Cardiac muscle cell (in vitro differentiated cells and primary cell): Measurements from ENCODE around the gene NHLRC4. TPM values are rescaled to one million over a fixed set of nuclear protein-coding genes. Genes with fewer than 3 reads are reported as not detected.
"Not testable (repeated sequence)": the region's sequence is repeated elsewhere in the genome, so short reads cannot be mapped to it uniquely, and the experiment has no call there.

Experiments
- DNase-seq, 2 donors: peaks; one replicate each; pipeline versions ENCODE4 v3.0.0 to v3.0.0-alpha.2; 2010 to 2017; ENCODE audit warnings: low read depth in 1 of 2, low spot score in 1 of 2
- H3K27ac ChIP-seq: fragments of 200-600 bp; sonication (generic); 2 replicates; pipeline ENCODE4 v1.5.1; 2016
- H3K27me3 ChIP-seq: fragments of 200-600 bp; sonication (generic); 2 replicates; pipeline ENCODE4 v1.6.0; 2016; ENCODE audit warnings: control low read depth
- H3K36me3 ChIP-seq: fragments of 200-600 bp; sonication (generic); 2 replicates; pipeline ENCODE4 v1.5.1; 2016; ENCODE audit warnings: control low read depth
- H3K4me1 ChIP-seq: fragments of 200-600 bp; sonication (generic); 2 replicates; pipeline ENCODE4 v1.8.1; 2017; ENCODE audit warnings: low read depth, mild to moderate bottlenecking, mixed run types
- H3K4me3 ChIP-seq: fragments of 200-600 bp; sonication (generic); 2 replicates; pipeline ENCODE4 v1.5.1; 2016; ENCODE audit warnings: mild to moderate bottlenecking
- H3K9me3 ChIP-seq: fragments of 200-600 bp; sonication (generic); 2 replicates; pipeline ENCODE4 v1.5.1; 2017; ENCODE audit warnings: low read depth, mild to moderate bottlenecking, control low read depth
- polyA plus RNA-seq: library from polyadenylated mRNA; unstranded; fragments of >200 nt; fragmentation: Nextera tagmentation; extraction: Ambion mirVana; gene quantifications from 2 replicates; pipeline ENCODE4 v1.2.1, GENCODE V29; 2016
- total RNA-seq: library from RNA; depleted of rRNA; stranded (reverse); fragments of >200 nt; gene quantifications from 2 replicates; pipeline ENCODE4 v1.2.3, GENCODE V29; 2016
- TF ChIP-seq, protein P1 (sequence below): IDR thresholded peaks from 2 replicates; pipeline ENCODE4 v1.5.1; 2012; ENCODE audit warnings: low read depth, mild to moderate bottlenecking, low read length

NHLRC4 gene
- total and polyA plus RNA-seq, 2 experiments from 2014 or later, result 2.6 to 3.6 TPM

DNA sequence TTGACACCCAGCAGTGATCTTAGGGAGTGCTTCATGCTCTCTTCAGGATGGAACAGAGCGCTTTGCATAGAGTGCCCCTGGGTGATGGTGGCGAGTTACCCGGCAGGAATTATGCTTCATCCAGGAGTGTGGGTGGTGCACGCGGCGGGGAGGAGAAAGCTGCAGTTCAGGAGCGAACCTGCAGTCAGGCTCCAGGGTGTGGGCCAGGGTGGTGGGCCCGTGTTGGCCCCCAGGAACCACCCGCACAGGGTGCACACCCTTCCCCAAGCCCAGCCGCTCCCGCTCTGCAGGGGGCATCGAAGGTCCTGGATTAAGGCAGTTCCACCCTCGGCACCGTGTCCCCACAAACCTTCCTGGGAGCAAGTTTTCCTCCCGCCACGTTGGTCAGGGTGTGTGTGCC is 27.0 kb downstream of the NHLRC4 start:
- H3K27me3 ChIP-seq, result no peaks in the 10 kb centered on the region
- no peak overlapping the region for H3K4me3 ChIP-seq
- H3K36me3 ChIP-seq, result no peaks in the 10 kb centered on the region
- TF ChIP-seq, protein P1, sequence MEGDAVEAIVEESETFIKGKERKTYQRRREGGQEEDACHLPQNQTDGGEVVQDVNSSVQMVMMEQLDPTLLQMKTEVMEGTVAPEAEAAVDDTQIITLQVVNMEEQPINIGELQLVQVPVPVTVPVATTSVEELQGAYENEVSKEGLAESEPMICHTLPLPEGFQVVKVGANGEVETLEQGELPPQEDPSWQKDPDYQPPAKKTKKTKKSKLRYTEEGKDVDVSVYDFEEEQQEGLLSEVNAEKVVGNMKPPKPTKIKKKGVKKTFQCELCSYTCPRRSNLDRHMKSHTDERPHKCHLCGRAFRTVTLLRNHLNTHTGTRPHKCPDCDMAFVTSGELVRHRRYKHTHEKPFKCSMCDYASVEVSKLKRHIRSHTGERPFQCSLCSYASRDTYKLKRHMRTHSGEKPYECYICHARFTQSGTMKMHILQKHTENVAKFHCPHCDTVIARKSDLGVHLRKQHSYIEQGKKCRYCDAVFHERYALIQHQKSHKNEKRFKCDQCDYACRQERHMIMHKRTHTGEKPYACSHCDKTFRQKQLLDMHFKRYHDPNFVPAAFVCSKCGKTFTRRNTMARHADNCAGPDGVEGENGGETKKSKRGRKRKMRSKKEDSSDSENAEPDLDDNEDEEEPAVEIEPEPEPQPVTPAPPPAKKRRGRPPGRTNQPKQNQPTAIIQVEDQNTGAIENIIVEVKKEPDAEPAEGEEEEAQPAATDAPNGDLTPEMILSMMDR, result no peak
- H3K9me3 ChIP-seq, result no peaks in the 10 kb centered on the region
- H3K27ac ChIP-seq, result no peak overlapping the region
- no peak for DNase-seq
- H3K4me1 ChIP-seq, result peaks cover 6% of the 10 kb centered on the region

DNA sequence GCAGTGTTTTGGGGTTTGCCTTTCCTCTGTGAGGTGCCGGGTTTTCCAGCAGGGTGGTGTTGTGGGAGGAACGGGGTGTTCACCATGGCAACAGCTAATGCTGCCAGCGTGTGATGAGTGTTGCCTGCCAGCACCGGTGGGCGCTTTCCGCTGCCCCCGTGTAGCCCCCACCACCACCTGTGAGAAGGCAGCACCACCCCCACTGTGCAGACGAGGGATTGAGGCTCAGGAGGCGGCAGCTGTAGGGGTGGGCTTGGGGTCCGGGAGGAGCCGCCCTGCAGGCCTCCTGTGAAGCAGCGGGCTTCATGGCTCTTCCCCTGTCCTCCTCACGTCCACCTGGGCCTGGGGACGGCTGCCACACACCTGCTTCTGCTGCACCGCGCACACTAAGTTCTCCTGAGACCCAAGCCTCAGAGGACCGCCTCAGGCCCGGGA is 28.3 kb downstream of the NHLRC4 start:
- no peak overlapping the region for H3K4me3 ChIP-seq
- no peaks in the 10 kb centered on the region for H3K9me3 ChIP-seq
- TF ChIP-seq, protein P1, result no peak
- peaks cover 6% of the 10 kb centered on the region for H3K4me1 ChIP-seq
- H3K27me3 ChIP-seq, result no peaks in the 10 kb centered on the region
- DNase-seq, result no peak
- no peaks in the 10 kb centered on the region for H3K36me3 ChIP-seq
- no peak overlapping the region for H3K27ac ChIP-seq

DNA sequence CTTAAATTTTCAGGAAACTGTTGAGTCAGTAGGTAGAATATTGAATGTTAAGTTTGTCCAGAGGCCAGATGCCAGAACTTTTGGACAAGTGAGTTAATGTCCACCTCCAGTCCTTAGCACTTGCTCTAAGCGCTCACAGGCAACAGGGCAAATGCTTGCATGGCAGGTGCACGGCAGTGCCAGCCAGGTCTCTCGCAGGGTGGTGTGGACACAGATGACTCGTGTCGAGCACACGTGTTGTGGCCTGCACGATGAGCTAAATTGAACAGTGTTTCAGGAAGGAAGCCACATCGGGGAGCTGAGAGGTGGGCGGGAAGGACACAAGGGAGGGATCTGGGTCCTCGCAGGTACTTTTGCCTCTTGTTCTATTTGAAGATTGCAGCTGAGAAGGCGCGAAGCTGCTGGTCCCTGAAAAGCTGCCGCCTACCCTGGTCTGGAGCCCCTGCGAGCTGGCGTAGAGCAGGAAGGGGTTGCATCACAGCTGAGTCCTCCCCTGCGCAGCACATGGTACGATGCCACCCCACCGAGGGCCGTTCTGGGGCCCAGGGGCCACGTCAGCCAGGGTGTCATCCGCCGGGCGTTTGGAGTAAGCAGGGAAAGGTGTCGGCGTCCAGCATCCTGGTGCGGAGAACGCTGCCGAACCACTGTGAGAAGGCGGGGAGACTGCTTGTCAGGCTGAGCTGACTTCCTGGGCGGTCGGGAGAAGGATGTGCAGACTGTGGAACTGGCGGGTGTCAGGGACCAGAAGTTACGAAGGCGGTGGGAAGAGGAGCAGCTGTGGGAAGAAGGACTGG is 29.3 kb downstream of the NHLRC4 start:
- H3K4me3 ChIP-seq, result no peak overlapping the region

DNA sequence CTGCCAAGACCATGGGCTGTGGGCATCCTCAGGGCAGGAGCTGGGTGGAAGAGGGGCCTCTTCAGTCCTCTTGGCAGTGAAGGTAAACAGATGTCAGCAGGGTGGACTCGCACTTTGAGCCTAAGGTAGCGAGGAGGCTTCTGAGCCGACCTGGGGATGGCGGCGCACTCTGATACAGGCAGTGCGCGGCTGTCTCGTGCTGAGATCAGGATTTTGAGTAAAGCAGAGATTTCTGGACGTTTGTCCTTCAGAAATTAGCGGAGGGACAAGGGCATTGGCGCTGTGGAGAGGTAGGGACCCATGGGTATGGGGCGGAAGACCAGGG is 29.9 kb downstream of the NHLRC4 start:
- Histone ChIP-seq H3K27me3 (no peaks in the 10 kb centered on the region), H3K4me3 (no peak overlapping the region), H3K9me3 (no peaks in the 10 kb centered on the region), H3K4me1 (no peaks in the 10 kb centered on the region), H3K27ac (no peak overlapping the region), H3K36me3 (no peaks in the 10 kb centered on the region)
- DNase-seq, result no peak
- TF ChIP-seq, protein P1, result no peak

More for the DNA sequence above, 29.3 kb downstream of the NHLRC4 start:
- no peak overlapping the region for H3K27ac ChIP-seq
- H3K9me3 ChIP-seq, result no peaks in the 10 kb centered on the region
- H3K4me1 ChIP-seq, result no peaks in the 10 kb centered on the region
- no peaks in the 10 kb centered on the region for H3K36me3 ChIP-seq
- DNase-seq, result no peak
- no peaks in the 10 kb centered on the region for H3K27me3 ChIP-seq
- TF ChIP-seq, protein P1, result no peak

DNA sequence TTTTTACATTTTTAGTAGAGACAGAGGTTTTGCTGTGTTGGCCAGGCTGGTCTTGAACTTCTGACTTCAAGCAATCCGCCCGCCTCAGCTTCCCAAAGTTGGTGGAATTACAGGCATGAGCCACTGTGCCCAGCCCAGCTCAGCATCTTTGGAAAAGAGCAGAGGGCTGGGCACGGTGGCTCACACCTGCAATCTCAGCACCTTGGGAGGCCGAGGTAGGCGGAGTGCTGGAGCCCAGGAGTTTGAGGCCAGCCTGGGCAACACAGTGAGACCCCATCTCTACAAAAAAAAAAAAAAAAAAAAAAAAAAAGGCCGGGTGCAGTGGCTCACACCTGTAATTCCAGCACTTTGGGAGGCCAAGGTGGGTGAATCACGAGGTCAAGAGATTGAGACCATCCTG is 30.9 kb downstream of the NHLRC4 start:
- DNase-seq, H3K36me3 ChIP-seq, H3K9me3 ChIP-seq, H3K27ac ChIP-seq, H3K4me3 ChIP-seq, H3K4me1 ChIP-seq, H3K27me3 ChIP-seq: not testable (repeated sequence)

DNA sequence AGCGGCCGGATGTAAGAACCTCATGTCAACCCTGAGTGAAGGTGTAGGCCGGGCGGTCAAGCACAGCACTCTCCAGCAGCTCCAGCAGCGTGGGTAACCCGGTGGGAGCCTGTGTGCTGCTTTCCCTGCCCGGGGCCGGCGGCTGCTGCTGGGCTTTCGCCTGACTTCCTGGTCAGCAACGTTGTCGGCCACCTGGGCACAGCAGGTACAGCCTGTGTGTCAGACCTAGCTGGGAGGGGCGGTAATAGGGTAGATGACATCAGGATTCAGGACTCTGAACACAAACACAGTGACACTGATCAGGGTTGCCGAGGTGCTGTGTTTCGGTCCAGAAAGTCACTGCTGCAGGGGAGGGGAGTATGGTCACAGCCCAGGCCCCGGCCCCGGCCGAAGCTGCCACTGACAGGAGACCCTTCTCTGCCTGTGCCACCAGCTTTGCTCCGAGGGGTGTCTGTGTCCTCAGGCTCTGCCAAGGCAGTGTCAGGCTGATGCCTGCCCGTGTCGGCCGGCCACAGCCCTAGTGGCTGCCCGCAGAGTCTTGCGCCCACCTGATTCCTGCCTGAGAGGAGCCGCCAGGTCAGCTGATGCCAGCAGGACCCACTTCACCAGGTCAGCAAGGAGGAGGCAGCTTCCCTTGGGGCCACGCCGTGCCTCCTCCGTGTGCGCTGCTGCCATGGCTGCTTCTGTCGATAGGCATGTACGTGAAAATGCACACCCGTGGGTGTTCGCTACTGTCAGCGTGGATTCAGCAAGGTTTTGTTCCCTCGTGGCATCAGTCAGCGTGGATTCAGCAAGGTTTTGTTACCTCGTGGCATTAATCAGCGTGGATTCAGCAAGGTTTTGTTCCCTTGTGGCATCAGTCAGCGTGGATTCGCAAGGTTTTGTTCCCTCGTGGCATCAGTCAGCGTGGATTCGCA is 32.3 kb downstream of the NHLRC4 start:
- Histone ChIP-seq H3K27me3 (no peaks in the 10 kb centered on the region), H3K4me1 (no peaks in the 10 kb centered on the region), H3K9me3 (no peaks in the 10 kb centered on the region), H3K36me3 (no peaks in the 10 kb centered on the region), H3K27ac (no peak overlapping the region), H3K4me3 (no peak overlapping the region)
- DNase-seq, result no peak
- TF ChIP-seq, protein P1, result no peak
